GM21423 (cell line): Measurements from ENCODE around the gene PHF2.

Source experiments
- ATAC-seq: cut with Tn5 transposase; IDR thresholded peaks from one replicate; pipeline ENCODE4 v1.9.1; 2021; ENCODE audit warnings: mild to moderate bottlenecking, moderate library complexity; ENCODE audit not compliant: unreplicated experiment

Gene PHF2

GRCh38 chr9:93675336-93676150 lies 99.2 kb downstream of the PHF2 start:
- ATAC-seq: no peak

- no peak for ATAC-seq
These were observed 100.1 kb downstream of the PHF2 start for GRCh38 chr9:93676310-93677047.

GRCh38 chr9:93677048-93677571 lies 100.7 kb downstream of the PHF2 start:
- ATAC-seq: no peak

GRCh38 chr9:93677641-93678136 lies 101.3 kb downstream of the PHF2 start:
- no peak for ATAC-seq

- no peak for ATAC-seq
These were observed 102.0 kb downstream of the PHF2 start for GRCh38 chr9:93678199-93679019.

- ATAC-seq: no peak
These were observed 103.4 kb downstream of the PHF2 start for GRCh38 chr9:93679536-93680442.

- ATAC-seq: no peak
These were observed 104.3 kb downstream of the PHF2 start for GRCh38 chr9:93680443-93681268.

- ATAC-seq: no peak
These were observed 105.1 kb downstream of the PHF2 start for GRCh38 chr9:93681269-93682154.

GRCh38 chr9:93682155-93682968 lies 106.0 kb downstream of the PHF2 start:
- no peak for ATAC-seq

GRCh38 chr9:93683331-93684134 lies 107.1 kb downstream of the PHF2 start:
- no peak for ATAC-seq

- ATAC-seq: no peak
These were observed 107.9 kb downstream of the PHF2 start for GRCh38 chr9:93684161-93684765.

GRCh38 chr9:93684806-93685543 lies 108.6 kb downstream of the PHF2 start:
- no peak for ATAC-seq

- ATAC-seq: no peak
These were observed 109.9 kb downstream of the PHF2 start for GRCh38 chr9:93686127-93686879.

GRCh38 chr9:93686880-93687236 lies 110.5 kb downstream of the PHF2 start:
- ATAC-seq: no peak

- ATAC-seq: no peak
These were observed 114.2 kb downstream of the PHF2 start for GRCh38 chr9:93690618-93691017.
